ENCODE data around the gene CLK4. TPM values are rescaled to one million over a fixed set of nuclear protein-coding genes. Genes with fewer than 3 reads are reported as not detected.

The CLK4 gene
- total and polyA plus RNA-seq, 8 donors: 5.7 to 88.3 (median 38.5) TPM

DNA sequence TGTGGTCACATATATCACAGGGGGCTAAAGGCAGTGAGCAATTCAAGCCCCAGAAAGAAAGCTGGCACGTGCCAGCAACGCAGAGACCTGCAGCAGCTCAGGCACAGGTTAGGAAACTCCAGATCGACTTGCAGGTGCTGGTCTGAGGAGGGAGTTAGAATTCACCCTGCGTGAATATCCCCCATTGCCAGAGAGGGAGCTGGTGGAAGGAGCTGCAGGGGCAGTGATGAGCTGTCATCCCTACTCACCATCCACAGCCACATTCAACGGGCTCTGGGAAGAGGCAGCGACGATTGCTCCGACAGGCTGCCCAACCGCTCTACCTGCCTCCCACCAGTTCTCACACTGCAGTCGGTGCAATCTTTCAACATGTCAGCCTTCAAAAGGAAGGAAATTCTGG is 40.8 kb upstream of the CLK4 start:
- H3K27ac ChIP-seq: no peak overlapping the region
- TF ChIP-seq, protein P1, sequence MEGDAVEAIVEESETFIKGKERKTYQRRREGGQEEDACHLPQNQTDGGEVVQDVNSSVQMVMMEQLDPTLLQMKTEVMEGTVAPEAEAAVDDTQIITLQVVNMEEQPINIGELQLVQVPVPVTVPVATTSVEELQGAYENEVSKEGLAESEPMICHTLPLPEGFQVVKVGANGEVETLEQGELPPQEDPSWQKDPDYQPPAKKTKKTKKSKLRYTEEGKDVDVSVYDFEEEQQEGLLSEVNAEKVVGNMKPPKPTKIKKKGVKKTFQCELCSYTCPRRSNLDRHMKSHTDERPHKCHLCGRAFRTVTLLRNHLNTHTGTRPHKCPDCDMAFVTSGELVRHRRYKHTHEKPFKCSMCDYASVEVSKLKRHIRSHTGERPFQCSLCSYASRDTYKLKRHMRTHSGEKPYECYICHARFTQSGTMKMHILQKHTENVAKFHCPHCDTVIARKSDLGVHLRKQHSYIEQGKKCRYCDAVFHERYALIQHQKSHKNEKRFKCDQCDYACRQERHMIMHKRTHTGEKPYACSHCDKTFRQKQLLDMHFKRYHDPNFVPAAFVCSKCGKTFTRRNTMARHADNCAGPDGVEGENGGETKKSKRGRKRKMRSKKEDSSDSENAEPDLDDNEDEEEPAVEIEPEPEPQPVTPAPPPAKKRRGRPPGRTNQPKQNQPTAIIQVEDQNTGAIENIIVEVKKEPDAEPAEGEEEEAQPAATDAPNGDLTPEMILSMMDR (IDR thresholded peaks at IDR 0.05): no peak
- TF ChIP-seq EP300 (IDR thresholded peaks at IDR 0.05): no peak
- TF ChIP-seq POLR2AphosphoS5 (IDR thresholded peaks at IDR 0.05): no peak
- TF ChIP-seq POLR2A (IDR thresholded peaks at IDR 0.05): no peak
- peaks cover 0 to 28% (median 20%) of the 10 kb centered on the region in 4 donors for H3K9me3 ChIP-seq
- DNase-seq: no peak
- H3K4me1 ChIP-seq: no peaks in the 10 kb centered on the region
- peak overlapping the region in 1 of 4 donors; percentile 7 for H3K4me3 ChIP-seq
- WGBS, 5 donors: 64 to 76% (median 73%) methylated on average over 10 of the region's 10 CpGs
- no peaks in the 10 kb centered on the region for H3K36me3 ChIP-seq
- intact Hi-C loops (cut with DNase I; ENCODE audit: low total_unique reads): no loop called here
- H3K27me3 ChIP-seq: peaks cover 0 to 20% (median 0%) of the 10 kb centered on the region in 3 donors

GRCh38 chr5:178667101-178667500 is 40.3 kb upstream of the CLK4 start:
- intact Hi-C loops (cut with DNase I; ENCODE audit: low total_unique reads): no loop called here
- H3K27ac ChIP-seq: no peak overlapping the region
- H3K27me3 ChIP-seq: peaks cover 0 to 20% (median 0%) of the 10 kb centered on the region in 3 donors
- no peaks in the 10 kb centered on the region for H3K4me1 ChIP-seq
- H3K36me3 ChIP-seq: no peaks in the 10 kb centered on the region
- WGBS, 5 donors: 18 to 38% (median 32%) methylated on average over 5 of the region's 5 CpGs
- DNase-seq: peak in 1 of 2 donors; percentile 6
- H3K4me3 ChIP-seq: peak overlapping the region in 1 of 4 donors; percentile 7
- TF ChIP-seq, protein P1 (IDR thresholded peaks at IDR 0.05): no peak
- TF ChIP-seq EP300 (IDR thresholded peaks at IDR 0.05) (no peak), POLR2AphosphoS5 (IDR thresholded peaks at IDR 0.05) (no peak), POLR2A (IDR thresholded peaks at IDR 0.05) (no peak)
- peaks cover 0 to 28% (median 20%) of the 10 kb centered on the region in 4 donors for H3K9me3 ChIP-seq

GRCh38 chr5:178664141-178664540 is 37.3 kb upstream of the CLK4 start:
- H3K4me1 ChIP-seq: no peaks in the 10 kb centered on the region
- peaks cover 0 to 20% (median 0%) of the 10 kb centered on the region in 3 donors for H3K27me3 ChIP-seq
- no peak for DNase-seq
- peaks cover 0 to 28% (median 19%) of the 10 kb centered on the region in 4 donors for H3K9me3 ChIP-seq
- no peaks in the 10 kb centered on the region for H3K36me3 ChIP-seq
- intact Hi-C loops (cut with DNase I; ENCODE audit: low total_unique reads): no loop called here
- no peak overlapping the region for H3K27ac ChIP-seq
- WGBS, 5 donors: 66 to 79% (median 78%) methylated on average over 3 of the region's 3 CpGs
- H3K4me3 ChIP-seq: no peak overlapping the region
- TF ChIP-seq POLR2AphosphoS5 (IDR thresholded peaks at IDR 0.05): no peak
- no peak for TF ChIP-seq POLR2A (IDR thresholded peaks at IDR 0.05)
- TF ChIP-seq EP300 (IDR thresholded peaks at IDR 0.05): no peak
- TF ChIP-seq, protein P1 (IDR thresholded peaks at IDR 0.05): no peak

- Histone ChIP-seq H3K9me3 (peaks cover 0 to 16% (median 9%) of the 10 kb centered on the region in 4 donors), H3K27ac (no peak overlapping the region), H3K36me3 (no peaks in the 10 kb centered on the region), H3K27me3 (peaks cover 0 to 16% (median 0%) of the 10 kb centered on the region in 3 donors), H3K4me3 (no peak overlapping the region), H3K4me1 (no peaks in the 10 kb centered on the region)
- intact Hi-C loops (cut with DNase I; ENCODE audit: low total_unique reads): no loop called here
- TF ChIP-seq POLR2AphosphoS5 (IDR thresholded peaks at IDR 0.05): no peak
- TF ChIP-seq EP300 (IDR thresholded peaks at IDR 0.05): no peak
- TF ChIP-seq, protein P1 (IDR thresholded peaks at IDR 0.05): no peak
- TF ChIP-seq POLR2A (IDR thresholded peaks at IDR 0.05): no peak
- WGBS, 5 donors: 73 to 94% (median 88%) methylated on average over 10 of the region's 10 CpGs
- DNase-seq: no peak
Observed at GRCh38 chr5:178662541-178662860, 35.7 kb upstream of the CLK4 start.
